SIG-M5 treated with dmso at 0.1 percent for 504 hours (cell line): ENCODE data around the gene CTDSPL.

Source experiments
- DNase-seq: peaks from one replicate; lab custom pipeline; 2025; ENCODE audit not compliant: unreplicated experiment; lab: John Stamatoyannopoulos, UW

Gene CTDSPL

GRCh38 chr3:37941608-37942508 is 80.2 kb downstream of the CTDSPL start:
- DNase-seq: no peak

GRCh38 chr3:37942646-37943045 is 81.0 kb downstream of the CTDSPL start:
- no peak for DNase-seq

GRCh38 chr3:37943126-37943525 is 81.4 kb downstream of the CTDSPL start:
- no peak for DNase-seq

DNA sequence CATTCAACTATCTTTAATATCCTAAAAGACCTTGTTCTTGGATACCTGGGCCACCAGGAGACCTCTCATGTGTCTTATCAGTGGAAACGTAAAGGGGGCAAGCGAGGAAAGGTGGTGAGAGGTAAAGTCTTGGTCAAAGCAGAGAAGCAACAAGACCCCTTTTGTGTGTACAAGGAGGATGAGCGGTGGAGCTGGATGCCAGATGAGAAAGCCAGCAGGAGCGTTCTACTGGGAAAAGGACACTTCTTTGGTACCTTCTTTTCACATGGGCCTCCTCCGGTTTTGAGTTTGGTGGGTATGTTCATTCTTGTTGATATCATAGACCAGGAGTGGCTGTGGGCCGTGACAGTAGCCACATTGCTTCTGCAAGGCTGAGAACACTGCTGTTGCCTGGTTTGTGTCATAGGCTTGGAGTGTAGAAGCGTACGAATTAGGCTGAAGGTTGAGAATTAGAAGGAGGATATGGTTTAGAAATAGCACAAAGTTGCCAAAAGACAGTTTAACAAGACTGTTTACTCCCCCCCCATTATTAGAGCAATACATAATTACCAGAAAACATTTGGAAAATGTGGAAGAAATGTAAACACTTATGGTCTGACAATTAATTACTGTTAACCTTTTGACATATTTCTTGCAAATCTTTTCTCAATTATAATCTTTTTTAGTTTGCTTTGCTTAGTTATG is 82.1 kb downstream of the CTDSPL start:
- no peak for DNase-seq

GRCh38 chr3:37944391-37944842 is 82.7 kb downstream of the CTDSPL start:
- no peak for DNase-seq

GRCh38 chr3:37945156-37945806 is 83.6 kb downstream of the CTDSPL start:
- no peak for DNase-seq

DNA sequence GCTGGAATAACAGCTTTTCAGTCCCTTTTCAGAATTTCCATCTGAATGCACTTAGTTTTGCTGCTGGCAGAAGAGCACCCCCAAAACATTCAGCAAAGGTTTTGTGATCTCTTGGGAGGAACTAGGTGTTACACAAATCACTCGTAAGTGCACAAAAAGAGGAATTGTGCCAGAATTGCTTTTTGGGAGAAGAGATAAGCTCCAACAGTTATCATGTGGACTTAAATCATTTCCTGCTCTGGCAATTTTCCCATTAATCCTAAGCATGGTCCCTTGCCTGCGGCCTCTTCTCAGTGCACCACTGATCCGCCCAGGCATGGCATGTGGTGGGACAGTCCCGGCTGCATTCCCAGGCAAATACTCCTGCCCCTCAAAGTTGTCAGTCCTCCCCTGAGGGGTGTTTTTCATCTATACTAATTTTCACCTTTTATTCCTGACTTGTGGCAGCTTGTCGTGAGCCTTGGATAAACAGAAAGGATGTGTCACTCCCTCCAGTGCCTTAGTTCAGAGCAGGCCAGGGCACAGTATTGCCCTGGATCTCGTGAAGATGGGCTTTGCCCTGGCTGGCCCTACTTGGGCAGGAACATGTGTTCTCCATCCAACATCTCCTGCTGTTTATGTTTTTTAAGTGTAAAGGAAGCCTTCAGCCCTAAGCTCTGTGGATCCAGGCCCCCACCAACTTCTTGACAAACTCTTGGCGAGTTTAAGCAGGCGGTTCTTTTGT is 84.3 kb downstream of the CTDSPL start:
- no peak for DNase-seq

GRCh38 chr3:37946531-37946889 is 84.8 kb downstream of the CTDSPL start:
- DNase-seq: no peak

DNA sequence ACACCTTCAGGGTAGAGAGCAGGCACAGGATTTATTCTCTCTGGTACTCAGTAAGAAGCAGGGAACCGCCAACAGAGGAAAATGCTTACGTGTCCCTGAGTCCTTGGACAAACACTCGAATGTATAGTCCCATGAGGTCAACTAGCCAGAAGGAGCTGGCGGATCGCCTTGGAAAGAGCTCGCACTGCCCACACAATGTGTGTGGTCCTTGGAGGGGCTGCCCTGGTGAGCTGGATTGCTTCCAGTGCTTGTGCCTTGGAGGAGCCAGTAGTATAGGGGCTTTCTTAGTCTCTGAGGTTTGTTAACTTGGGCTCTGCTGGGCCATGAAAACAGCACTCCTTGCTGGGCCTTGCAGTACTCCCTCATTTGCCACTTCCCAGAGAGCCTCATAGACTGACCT is 88.2 kb downstream of the CTDSPL start:
- no peak for DNase-seq

GRCh38 chr3:37952564-37952963 is 90.9 kb downstream of the CTDSPL start:
- no peak for DNase-seq

DNA sequence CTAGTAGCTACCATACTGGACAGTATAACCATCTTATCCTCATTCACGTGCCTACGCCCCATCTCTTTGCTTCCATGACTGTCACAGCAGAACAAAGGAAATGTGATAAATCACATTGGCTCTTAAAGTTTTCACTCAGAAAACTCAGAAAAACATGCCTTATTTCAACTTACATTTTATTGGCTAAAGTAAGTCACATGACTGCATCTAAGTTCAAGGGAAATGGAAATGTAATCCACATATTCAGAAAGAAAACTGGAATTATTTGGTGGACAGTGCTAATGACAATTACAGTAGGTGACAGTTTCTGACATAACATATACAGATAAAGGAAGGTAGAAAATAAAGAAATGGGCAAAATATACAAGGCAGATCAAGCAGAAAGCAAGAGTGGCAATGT is 91.5 kb downstream of the CTDSPL start:
- DNase-seq: no peak

GRCh38 chr3:37953707-37954394 is 92.2 kb downstream of the CTDSPL start:
- no peak for DNase-seq

DNA sequence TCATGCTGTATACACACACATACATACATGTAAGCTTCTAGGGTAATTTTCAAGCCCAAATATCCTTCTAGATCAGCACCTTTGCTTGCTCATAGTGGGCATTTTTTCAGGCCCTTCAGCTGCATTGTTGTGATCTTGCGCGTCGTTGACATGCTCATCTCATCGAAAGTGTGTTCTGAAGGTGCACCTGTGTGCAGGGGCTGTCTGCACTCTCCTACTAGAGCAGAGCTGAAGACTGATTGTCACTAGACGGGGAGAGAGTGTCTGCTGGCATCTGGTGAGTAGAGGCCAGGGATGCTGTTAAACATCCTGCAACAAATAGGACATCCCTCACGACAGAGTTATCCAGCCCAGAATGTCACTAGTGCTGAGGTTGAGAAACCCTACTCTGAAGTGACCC is 93.2 kb downstream of the CTDSPL start:
- no peak for DNase-seq

DNA sequence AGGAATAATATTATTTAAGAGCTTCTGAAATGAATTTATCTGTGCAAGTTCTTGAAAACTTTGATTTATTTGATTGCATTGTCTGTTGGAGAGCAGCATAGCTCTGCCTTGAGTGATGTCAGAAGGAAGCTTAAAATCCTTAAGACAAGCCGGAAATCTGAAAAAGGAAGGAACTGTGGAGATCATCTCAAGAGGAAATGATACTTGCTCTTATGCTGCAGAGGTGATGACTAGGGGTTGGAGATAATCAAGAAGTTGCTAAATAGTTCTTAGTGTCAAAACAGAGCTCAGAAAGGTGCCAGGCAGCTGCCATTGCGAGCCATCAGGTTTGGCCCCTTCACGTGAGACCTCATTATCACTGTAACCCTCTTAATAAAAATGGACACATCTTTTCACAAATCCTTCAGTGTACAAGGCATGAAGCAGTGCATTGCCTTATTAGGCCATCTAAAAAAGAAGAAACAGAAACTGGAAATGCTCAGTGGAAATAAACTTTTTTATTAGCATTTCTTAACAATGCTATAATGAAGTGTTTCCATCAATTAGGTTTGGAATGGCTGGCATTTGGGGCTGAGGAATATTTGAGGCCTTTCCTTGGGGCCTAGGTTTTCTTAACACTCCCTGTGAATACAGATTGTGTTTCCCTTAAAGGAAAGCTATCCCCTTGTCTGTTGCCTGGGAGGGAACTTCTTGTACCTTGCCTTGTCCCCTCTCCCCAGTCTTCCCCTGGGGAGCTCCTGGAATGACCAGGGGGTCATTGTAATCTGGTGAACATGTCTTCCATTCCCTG is 94.4 kb downstream of the CTDSPL start:
- peak; percentile 69 for DNase-seq

GRCh38 chr3:37956723-37957538 is 95.3 kb downstream of the CTDSPL start:
- no peak for DNase-seq

- no peak for DNase-seq
These were observed 95.9 kb downstream of the CTDSPL start for GRCh38 chr3:37957539-37957936.

DNA sequence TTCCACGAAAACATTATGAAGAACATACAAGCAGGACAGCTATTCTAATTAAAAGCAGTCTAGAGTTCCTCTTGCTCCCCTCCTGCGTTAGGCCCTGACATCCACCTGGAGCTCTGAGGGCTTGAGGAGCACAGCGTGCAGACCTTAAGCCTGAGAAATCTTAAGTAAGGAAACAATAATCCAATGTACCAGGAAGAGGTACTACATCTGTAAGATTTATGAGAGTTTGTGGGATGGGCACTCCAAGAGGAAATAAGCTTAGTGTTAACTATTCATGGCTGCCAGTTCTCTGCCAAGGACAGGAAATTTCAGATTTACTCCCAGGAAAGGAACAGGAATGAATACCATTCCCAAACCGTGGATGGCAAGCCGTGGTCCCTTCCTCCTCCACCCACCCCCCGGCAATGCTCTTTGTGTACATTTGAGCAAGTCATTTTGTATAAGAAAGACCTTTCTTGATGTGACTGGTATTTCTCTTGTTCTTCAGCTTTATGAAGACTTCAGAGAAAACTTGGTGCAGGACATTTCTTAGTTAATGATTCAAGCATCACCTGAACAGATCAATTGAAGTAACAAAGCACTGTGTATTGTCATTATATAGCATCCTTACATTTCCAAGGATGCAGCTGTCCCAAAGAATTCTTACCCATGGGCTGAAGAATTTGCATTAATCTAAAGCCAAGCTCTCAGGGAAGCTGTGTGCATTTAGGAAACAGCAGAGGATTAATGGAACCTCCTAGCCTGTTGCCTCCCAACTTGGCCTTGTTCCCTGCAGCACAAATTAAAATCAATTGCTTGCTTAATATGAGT is 100.1 kb downstream of the CTDSPL start:
- no peak for DNase-seq

- DNase-seq: no peak
These were observed 101.3 kb downstream of the CTDSPL start for GRCh38 chr3:37963016-37963415.
